HepG2 (cell line): ENCODE measurements around the gene TUBA8. TPM values are rescaled to one million over a fixed set of nuclear protein-coding genes. Genes with fewer than 3 reads are reported as not detected.
A peak's percentile ranks its signal among the peaks of the same experiment; 100 is the strongest.
"Not testable (repeated sequence)": the region's sequence is repeated elsewhere in the genome, so short reads cannot be mapped to it uniquely, and the experiment has no call there.

Source experiments
- ATAC-seq: fragments of 200-7000 bp; cut with Tn5 transposase; 3 replicates; pipeline ENCODE4 v1.9.1; 2020; ENCODE audit warnings: mild to moderate bottlenecking, moderate library complexity
- BruUV-seq: library from RNA; stranded (reverse); fragments of 400-500 nt; replicated peaks from 2 replicates; lab custom pipeline; 2021; lab: Mats Ljungman, UMichigan
- CTCF ChIA-PET: fragments of 300-600 bp; formaldehyde crosslinking; extraction: SDS; loops from one replicate; lab custom pipeline; 2021; ENCODE audit warnings: low total read pairs, inconsistent platforms, low intra/inter-chr PET ratio; lab: Yijun Ruan, JAX
- POLR2A ChIA-PET: fragments of 350-600 bp; sonication (Branson Sonifier 250); formaldehyde crosslinking; loops from one replicate; lab custom pipeline; 2020; ENCODE audit warnings: antibody characterized with exemption, inconsistent platforms; lab: Yijun Ruan, JAX
- DNase-seq: peaks from one replicate; pipeline ENCODE4 v3.0.0-alpha.2; 2015; ENCODE audit warnings: low spot score
- FAIRE-seq: peaks from 3 replicates; lab custom pipeline; 2011; peaks lifted over from hg19 to GRCh38; lab: Jason Lieb, UNC
- H2AFZ ChIP-seq: one replicate; pipeline ENCODE4 v1.6.1; 2011; ENCODE audit warnings: low read length, inconsistent platforms
- H3K27ac ChIP-seq: fragments of 300-600 bp; 3 replicates; pipeline ENCODE4 v1.8.0; 2011; ENCODE audit warnings: mixed run types, mild to moderate bottlenecking, mixed read lengths, low read length, inconsistent platforms; ENCODE audit not compliant: insufficient read depth; ENCODE audit errors: extremely low read length
- H3K27me3 ChIP-seq, 2 experiments: fragments of 200-600 bp in 1 of 2; 2 replicates in 1 of 2; 3 replicates in 1 of 2; pipeline versions ENCODE4 v1.6.0 to v1.8.0; 2011; ENCODE audit warnings: low read length in 2 of 2, mild to moderate bottlenecking in 2 of 2, moderate library complexity in 2 of 2, inconsistent platforms in 1 of 2; ENCODE audit not compliant: insufficient read depth in 2 of 2, control insufficient read depth in 1 of 2
- H3K36me3 ChIP-seq, 2 experiments: fragments of 200-600 bp in 1 of 2; replicated peaks in 1 of 2; 2 replicates in 1 of 2; 3 replicates in 1 of 2; pipeline versions ENCODE4 v1.5.1 to v1.8.0; 2011; ENCODE audit warnings: low read length in 2 of 2, inconsistent platforms in 1 of 2; ENCODE audit not compliant: insufficient read depth in 2 of 2, control insufficient read depth in 1 of 2
- H3K4me1 ChIP-seq: 2 replicates; pipeline ENCODE4 v1.5.1; 2012; ENCODE audit warnings: low read length, inconsistent platforms; ENCODE audit not compliant: insufficient read depth
- H3K4me2 ChIP-seq: 2 replicates; pipeline ENCODE4 v1.6.0; 2011; ENCODE audit warnings: low read depth, low read length, inconsistent platforms
- H3K4me3 ChIP-seq, 3 experiments: fragments of 200-600 bp in 1 of 3; sonication (generic), shearing (Covaris generic) in 1 of 3; replicated peaks in 1 of 3; 2 replicates each; pipeline ENCODE4 v1.5.1; 2011 to 2016; ENCODE audit warnings: low read length in 3 of 3, inconsistent platforms in 2 of 3, low read depth in 2 of 3, mild to moderate bottlenecking in 2 of 3, control low read depth in 1 of 3, mixed read lengths in 1 of 3; ENCODE audit not compliant: insufficient read depth in 1 of 3
- H3K79me2 ChIP-seq: one replicate; pipeline ENCODE4 v1.6.1; 2011; ENCODE audit warnings: low read length, inconsistent platforms; ENCODE audit not compliant: insufficient read depth
- H3K9ac ChIP-seq: 2 replicates; pipeline ENCODE4 v1.6.0; 2011; ENCODE audit warnings: mild to moderate bottlenecking, low read depth, low read length, inconsistent platforms; ENCODE audit not compliant: insufficient read depth
- H3K9me3 ChIP-seq: 2 replicates; pipeline ENCODE4 v1.5.1; 2012; ENCODE audit warnings: mild to moderate bottlenecking, low read length
- H4K20me1 ChIP-seq: 2 replicates; pipeline ENCODE4 v1.6.0; 2011; ENCODE audit warnings: inconsistent platforms, mild to moderate bottlenecking, low read length, moderate library complexity; ENCODE audit not compliant: insufficient read depth
- WGBS: methylation state at CpG from one replicate; pipeline ENCODE4 v1.1.6; 2017; ENCODE audit warnings: low lambda C conversion rate; 5-methylcytosine and 5-hydroxymethylcytosine counted together
- in situ Hi-C: cut with HindIII; loops from 2 replicates; pipeline ENCODE4 v1.10.0; 2017; ENCODE audit warnings: low pct_unique_long_range_greater_than_20kb; ENCODE audit not compliant: extremely low pct_ligation_motif_present
- intact Hi-C: fragments of 100-400 bp; cut with micrococcal nuclease; formaldehyde crosslinking; loops from one replicate; pipeline ENCODE4 v1.10.0; 2022; ENCODE audit not compliant: unreplicated experiment
- polyA plus RNA-seq, 8 experiments: library from polyadenylated mRNA; depleted of rRNA in 3 of 8; stranded (reverse) in 7 of 8; unstranded in 1 of 8; fragments of >200 nt; fragmentation: Illumina TruSeq in 4 of 8; extraction: Trizol in 4 of 8; gene quantifications; 2 replicates each; pipeline versions ENCODE4 v1.2.1 to v1.2.3, GENCODE V29; 2011 to 2016; ENCODE audit warnings: low read depth in 4 of 8, missing spikeins in 1 of 8, mixed read lengths in 1 of 8; ENCODE audit not compliant: insufficient read depth in 1 of 8
- total RNA-seq, 5 experiments: library from RNA; depleted of rRNA; stranded (reverse); fragments of >200 nt; fragmentation: Illumina TruSeq; extraction: Trizol; gene quantifications; 2 replicates each; pipeline ENCODE4 v1.2.3, GENCODE V29; 2016; ENCODE audit warnings: low read depth in 1 of 5

Gene TUBA8
- total and polyA plus RNA-seq, 2 of the 13 experiments (the other 11 are each of a cell fraction or from before 2014, with no cell fraction given), result 0.35 to 0.69 TPM

DNA sequence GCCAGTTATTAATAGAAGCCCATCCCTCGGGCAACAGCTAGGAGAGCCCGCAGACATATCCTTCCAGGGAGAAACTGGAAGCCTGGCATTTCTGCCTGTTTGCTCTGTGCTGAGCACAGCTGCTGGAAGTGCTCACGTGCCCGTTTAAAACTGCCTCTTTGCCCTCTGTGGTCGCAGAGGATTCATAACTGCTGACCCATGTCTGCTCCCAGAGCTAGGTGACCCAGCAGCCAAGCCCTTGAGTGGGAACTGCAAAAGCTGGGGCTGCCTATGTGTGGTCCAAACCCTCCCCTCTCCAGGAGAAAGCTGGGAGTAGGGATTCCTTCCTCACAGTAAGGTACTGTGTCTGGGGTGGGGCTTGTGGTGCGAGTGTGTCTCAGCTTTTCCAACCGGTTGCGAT, 54.0 kb downstream of the TUBA8 start:
- CTCF ChIA-PET, result not testable (repeated sequence)

DNA sequence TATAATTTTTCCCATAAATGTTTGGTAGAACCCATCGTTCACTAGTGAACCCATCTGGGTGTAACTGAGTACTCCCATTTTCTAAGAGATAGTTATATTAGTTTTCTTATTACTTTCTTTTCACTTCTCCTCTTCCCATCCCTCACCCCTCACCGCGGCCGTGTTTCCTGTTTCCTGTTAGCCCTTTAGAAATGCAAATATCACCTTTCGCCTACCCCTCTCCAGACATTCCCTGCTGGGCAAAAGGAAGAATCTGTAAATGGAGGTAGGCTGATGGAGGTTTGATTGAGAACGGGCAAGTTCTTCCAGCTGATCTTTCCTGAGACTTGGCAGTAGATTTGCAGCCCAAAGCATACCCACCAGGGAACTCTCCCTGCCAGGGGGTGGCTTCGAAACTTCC, 54.7 kb downstream of the TUBA8 start:
- WGBS, result 93% methylated on average over 2 of the region's 7 CpGs
- H3K9me3 ChIP-seq, DNase-seq, POLR2A ChIA-PET, in situ Hi-C loops, H3K27me3 ChIP-seq, FAIRE-seq, H2AFZ ChIP-seq, H3K4me1 ChIP-seq, H3K4me3 ChIP-seq, H3K27ac ChIP-seq, BruUV-seq, H3K4me2 ChIP-seq, CTCF ChIA-PET, intact Hi-C loops, H3K9ac ChIP-seq, H3K36me3 ChIP-seq, ATAC-seq, H3K79me2 ChIP-seq, H4K20me1 ChIP-seq: not testable (repeated sequence)

More for the DNA sequence above, 54.0 kb downstream of the TUBA8 start:
- H3K4me3 ChIP-seq, in situ Hi-C loops, H4K20me1 ChIP-seq, FAIRE-seq, intact Hi-C loops, H3K4me1 ChIP-seq, POLR2A ChIA-PET, H3K4me2 ChIP-seq, DNase-seq, H3K9me3 ChIP-seq, H3K9ac ChIP-seq, H3K27me3 ChIP-seq, BruUV-seq, H3K79me2 ChIP-seq, H3K36me3 ChIP-seq, H3K27ac ChIP-seq, H2AFZ ChIP-seq: not testable (repeated sequence)
- ATAC-seq, result peak; percentile 24; the same call in 1 of the 3 replicates
- 100% methylated on average over 3 of the region's 8 CpGs for WGBS

DNA sequence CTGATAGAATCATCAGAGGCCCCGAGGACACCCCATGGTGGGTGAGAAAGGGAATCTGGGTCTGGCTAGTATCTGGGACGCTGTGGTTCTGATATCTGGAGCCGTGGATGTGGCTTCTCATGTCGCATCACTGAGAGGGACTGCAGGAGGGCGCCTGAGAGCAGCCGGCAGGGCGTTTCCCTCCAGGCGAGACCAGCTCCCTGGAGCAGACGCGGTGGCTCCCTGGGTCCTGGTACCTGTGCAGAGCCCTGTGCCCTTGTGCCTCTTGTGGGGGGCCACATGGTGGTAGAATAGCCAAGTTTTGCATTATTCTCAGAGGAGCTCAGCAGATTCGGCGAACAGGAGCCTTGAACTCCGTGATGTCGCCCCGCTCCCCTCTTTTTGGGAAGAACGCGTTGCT, 59.7 kb downstream of the TUBA8 start:
- H3K9ac ChIP-seq, H3K4me1 ChIP-seq, ATAC-seq, H3K27me3 ChIP-seq, intact Hi-C loops, H3K4me3 ChIP-seq, H4K20me1 ChIP-seq, H3K79me2 ChIP-seq, H3K9me3 ChIP-seq, DNase-seq, H3K36me3 ChIP-seq, in situ Hi-C loops, H2AFZ ChIP-seq, CTCF ChIA-PET, POLR2A ChIA-PET, H3K4me2 ChIP-seq, FAIRE-seq, H3K27ac ChIP-seq, BruUV-seq: not testable (repeated sequence)
- over 99% methylated on average over 12 of the region's 17 CpGs for WGBS

GRCh38 chr22:18172203-18172602, 61.6 kb downstream of the TUBA8 start:
- H3K4me2 ChIP-seq, H3K9me3 ChIP-seq, POLR2A ChIA-PET, H2AFZ ChIP-seq, H3K27ac ChIP-seq, H3K4me1 ChIP-seq, in situ Hi-C loops, H3K4me3 ChIP-seq, intact Hi-C loops, H3K79me2 ChIP-seq, BruUV-seq, ATAC-seq, FAIRE-seq, H3K27me3 ChIP-seq, DNase-seq, H3K9ac ChIP-seq, CTCF ChIA-PET, H3K36me3 ChIP-seq, H4K20me1 ChIP-seq: not testable (repeated sequence)
- WGBS, result 84% methylated on average over 3 of the region's 3 CpGs
